ENCODE results near the gene ITGAE.

Gene ITGAE

DNA sequence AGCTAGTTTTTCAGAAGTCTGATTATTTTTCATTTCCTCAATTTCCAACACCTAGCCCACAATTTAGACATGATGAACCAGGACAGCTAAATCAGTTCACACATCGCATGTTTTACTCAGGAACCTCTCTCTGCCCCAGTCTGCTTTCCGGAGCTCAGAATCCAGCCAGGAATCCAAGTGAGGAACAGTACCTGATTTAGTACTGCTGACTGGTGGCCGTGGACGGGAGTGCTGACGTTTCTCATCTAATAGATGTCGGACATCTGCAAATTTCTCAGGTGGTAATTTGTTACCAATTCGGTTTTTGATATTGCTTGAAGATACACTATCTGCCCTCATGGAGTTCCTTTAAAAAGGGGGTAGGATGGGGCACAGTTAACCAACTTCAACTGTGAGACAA is 14.9 kb upstream of the ITGAE start:
- no peak for DNase-seq

DNA sequence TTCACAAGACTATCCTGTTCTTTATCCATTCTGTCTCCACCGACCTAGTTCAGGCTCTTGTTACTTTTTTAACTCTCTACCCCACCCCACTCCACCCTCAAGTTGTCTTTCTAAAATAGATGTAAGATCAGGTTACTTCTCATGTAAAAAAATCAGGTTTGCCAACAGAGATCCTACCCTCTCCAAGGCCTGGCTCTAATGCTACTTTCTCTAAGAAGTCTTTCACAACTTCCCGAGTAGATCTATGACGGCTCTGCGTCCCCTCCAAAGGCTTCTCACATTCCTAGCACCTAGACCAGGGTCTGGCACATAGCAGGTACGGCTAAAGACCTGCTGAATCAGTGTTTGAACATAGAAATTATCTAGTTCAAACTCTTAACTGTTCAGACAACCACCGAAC is 14.1 kb upstream of the ITGAE start:
- DNase-seq: no peak

DNA sequence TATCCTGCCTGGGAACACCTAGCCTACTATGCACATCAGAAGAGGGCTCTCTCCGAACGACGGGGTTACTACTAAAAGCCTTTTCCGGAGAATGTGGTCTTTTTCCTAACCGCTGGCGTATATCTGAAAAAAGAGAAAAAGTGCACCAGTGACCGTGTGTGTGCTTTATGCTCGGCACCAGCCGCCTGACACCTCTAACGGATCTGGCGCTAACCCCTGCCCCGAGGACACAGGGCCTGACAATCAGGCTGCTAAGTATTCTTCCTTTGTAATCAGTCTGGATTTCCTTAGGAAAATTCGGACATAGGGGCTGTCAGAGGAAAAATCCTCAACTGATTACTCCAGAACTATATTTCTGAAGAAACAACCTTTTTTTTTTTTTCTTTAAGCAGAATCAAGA is 13.4 kb upstream of the ITGAE start:
- no peak for DNase-seq

DNA sequence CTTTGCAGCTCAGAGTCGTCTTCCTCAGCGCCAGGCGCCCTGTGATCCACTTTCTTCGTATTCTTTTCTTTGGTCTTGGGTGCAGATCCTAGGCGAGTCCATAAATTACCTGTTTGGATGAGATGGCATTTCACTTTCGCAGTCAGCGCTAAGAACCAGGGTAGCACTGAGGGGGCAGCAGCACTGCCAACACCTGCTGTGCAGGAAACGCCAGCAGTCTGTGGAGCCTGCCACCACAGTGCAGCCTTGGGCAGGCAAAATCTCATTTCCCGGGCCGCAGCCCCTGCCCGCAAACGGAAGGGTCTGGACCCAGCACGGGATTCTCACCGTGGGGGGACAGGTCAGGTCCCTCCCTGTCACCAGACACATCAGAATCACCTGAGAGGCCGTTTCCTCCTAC is 12.2 kb upstream of the ITGAE start:
- no peak for DNase-seq

DNA sequence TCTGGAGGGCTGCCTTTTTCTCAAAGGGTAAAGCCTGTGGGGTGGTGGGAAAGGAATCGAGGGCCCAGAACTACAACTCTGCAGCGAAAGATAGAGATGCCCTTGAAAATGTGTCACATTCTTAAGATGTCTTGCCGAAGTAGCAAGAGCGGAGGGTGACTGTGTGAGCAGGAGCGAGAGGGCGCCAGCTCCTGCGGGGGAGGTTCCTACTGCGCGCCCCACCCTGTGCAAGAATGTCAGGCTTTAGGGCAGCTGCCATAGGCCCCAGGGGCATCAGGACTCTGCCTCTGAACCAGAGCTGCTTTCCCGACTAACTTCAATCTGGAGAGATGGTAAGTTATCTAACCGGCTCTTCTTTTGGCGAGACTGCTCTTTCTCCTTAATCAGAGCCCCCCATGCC is 11.8 kb upstream of the ITGAE start:
- DNase-seq: no peak

DNA sequence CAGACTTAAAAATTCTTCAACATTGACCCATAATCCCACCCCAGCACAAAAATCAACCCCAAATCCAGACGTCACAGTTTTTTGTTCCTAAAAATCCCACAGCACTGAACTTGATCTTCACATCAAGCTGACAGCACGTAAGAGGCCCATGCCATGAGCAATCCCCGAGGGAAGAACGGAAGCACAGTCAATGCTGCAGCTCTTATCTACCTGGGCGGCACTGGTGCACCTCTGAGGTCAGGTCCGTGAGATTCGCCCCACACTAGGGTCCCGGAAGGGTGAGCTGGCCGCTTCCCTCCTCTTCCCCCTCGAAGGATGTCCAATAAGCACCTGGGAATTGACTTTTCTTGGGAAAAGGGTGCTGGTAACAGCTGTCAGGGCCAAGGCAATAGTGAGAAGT is 11.3 kb upstream of the ITGAE start:
- DNase-seq: no peak

DNA sequence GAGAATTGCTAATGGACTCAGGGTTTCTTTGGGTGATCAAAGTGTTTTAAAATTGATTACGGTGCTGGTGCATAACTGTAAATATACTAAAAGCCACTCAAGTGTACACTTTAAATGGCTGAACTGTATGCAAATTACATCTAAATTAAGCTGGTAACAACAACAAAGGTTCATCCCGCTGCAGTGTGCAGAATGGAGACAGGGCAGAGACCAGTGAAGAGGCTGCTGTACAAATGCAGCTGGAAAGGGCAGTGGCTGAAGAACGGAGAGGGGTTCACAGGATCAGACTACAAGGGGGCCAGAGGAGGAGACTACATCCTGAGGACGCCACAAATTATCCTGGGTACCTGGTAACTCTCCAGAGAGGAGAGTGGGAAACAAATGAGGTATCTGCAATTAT is 9.0 kb upstream of the ITGAE start:
- no peak for DNase-seq

DNA sequence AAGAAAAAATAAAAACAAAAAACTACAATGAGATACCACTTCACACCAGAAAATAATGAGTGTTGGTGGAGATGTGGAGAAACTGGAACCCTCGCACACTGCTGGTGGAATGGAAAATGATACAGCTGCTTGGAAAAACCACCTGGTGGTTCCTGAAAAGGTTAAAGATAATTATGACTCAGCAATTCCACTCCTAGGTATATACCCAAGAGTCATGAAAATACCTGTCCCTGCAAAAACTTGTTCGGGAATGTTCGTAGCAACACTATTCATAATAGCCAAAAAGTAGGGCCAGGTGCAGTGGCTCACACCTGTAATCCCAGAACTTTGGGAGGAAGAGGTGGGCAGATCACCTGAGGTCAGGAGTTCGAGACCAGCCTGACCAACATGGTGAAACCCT is 8.1 kb upstream of the ITGAE start:
- no peak for DNase-seq

DNA sequence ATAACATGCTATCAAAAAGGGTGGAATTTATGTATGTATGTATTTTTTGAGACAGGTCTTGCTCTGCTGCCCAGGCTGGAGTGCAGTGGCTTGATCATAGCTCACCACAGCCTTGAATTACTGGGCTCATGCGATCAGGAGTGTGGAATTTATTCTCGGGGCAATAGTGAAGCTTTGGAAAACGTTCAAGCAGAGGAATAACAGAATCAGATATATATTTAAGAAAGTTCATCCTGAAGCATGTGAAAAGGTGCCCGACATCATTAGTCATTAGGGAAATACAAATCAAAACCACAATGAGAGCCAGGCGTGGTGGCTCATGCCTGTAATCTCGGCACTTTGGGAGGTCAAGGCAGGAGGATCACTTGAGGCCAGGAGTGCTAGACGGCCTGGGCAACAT is 7.7 kb upstream of the ITGAE start:
- DNase-seq: no peak

DNA sequence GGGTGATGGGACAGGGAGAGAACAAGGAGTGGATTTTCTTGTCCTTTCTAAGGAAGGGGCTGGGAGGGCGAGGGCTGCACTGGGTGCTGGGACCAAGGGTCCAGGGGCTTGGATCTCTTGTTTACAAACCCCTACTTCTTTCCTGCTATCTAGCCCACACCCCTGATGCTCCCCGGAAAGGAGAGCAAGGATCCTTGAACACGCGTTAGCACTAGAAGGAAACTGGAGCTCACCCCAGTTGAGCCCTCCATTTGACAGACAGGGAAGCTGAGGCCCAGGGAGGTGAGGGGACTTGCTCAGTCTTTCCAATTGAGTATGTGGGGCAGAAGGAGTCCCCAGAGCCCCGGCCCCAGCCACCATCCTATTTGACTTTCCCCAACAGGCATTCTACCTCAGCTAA is 4.6 kb upstream of the ITGAE start:
- DNase-seq: no peak

DNA sequence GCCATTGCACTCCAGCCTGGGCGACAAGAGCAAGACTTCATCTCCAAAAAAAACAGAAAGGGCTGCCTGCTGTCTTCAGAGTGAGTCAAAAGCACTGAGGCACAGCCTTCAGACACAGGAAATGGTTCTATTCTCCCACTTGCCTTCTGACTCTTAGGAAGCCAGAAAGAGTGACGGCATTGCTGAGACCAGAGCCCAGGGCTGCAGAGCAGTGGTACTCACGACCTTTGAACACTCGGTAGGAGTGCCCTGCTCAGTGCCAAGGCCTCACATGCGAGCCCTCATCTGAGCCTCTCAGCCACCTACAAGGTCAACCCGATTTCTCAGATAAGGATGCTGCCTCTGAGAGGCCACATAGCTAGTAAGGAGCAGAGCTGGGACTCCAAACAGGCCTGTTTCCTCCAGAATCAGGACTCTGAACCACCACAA is 3.5 kb upstream of the ITGAE start:
- peak in 1 of 5 donors; percentile 75 for DNase-seq

DNA sequence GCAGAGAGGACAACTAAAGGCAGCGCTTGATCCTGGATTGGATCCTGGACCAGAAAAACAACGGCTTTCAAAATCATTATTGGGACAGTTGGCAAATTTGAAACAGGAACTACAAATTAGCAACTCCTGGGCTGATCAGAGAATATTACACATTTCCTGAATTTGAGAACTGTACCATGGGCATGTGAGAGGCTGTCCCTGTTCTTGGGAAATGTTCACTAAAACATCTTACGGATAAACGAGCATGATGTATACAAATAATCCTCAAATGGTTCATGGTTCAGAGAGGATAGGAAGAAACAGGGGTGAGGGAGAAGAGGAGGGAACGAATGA is 2.3 kb upstream of the ITGAE start:
- DNase-seq: no peak

DNA sequence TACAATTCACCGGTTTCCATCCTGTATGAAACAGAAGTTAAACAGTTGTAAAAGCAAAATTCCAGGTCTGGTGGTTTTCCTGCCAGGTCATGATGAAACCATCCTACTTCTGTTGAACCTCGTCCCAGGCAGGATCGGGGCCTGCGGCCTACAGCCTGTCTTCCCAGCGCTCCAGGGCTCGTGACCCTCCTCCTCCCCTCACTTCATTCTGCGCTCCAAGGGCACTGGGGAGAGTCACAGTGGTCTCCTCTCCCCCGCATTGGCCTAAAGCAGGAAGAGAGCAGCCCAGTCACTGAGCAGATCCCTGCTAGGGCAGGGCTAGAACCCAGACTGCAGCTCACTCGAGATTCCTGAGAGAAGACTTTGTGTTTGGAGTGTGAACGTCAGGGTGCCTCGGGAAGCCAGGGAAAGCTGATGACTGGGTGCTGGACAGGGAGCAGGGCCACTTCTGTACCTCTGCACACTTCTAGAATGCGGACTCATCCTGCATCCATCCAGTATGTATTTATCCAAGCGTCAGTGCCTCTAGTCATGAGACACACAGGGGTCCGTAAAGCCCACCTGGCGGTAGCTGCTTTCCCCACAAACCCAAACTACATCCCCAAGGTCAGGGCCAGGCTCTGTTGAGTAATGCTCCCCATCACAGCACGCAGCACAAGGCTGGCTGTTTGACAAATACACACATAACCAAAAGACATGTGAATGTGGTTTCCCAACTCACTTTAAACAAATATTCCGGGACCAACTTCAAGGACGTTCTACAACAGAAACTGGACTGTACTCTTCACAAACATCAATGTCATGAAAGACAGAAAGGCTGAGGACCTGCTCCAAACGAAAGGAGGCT is 1.7 kb upstream of the ITGAE start:
- DNase-seq: no peak

DNA sequence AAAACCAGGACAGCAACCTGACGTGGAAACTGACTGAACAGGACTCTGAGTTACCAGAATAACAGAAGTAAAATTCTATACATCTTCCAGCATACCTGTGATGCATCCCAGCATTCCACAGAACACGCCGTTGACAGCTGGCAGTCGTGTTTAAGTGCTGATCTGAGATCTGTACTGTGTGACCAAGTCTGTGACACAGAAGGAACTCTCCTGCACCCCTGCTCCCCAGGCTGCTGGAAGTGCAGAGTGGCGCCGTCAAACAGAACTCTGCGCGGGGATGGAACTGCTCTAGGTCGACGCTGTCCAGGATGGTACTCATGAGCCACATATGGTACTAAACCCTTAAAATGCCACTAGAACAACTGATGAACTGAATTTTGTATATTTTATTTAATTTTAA is 804 bp upstream of the ITGAE start:
- DNase-seq: no peak

DNA sequence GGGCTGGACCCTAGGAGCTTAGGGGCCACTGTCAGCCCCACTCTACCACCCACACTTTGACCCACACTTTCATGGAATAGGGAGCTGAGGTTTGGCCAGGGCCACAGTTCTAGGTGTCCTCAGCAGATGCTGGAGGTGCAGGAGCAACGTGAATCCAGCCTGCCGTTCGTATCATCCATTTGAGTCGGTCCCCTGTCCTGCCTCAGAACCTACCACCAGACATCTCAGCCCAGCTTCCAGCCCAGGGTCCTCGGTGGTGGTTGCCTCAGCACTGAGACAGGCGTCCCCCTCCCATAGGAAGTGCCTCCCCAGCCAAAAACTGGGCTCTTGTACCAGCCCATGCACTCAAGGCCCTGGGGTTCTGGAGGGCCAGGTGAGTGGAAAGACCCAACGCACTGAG is 359 bp upstream of the ITGAE start:
- no peak for DNase-seq

DNA sequence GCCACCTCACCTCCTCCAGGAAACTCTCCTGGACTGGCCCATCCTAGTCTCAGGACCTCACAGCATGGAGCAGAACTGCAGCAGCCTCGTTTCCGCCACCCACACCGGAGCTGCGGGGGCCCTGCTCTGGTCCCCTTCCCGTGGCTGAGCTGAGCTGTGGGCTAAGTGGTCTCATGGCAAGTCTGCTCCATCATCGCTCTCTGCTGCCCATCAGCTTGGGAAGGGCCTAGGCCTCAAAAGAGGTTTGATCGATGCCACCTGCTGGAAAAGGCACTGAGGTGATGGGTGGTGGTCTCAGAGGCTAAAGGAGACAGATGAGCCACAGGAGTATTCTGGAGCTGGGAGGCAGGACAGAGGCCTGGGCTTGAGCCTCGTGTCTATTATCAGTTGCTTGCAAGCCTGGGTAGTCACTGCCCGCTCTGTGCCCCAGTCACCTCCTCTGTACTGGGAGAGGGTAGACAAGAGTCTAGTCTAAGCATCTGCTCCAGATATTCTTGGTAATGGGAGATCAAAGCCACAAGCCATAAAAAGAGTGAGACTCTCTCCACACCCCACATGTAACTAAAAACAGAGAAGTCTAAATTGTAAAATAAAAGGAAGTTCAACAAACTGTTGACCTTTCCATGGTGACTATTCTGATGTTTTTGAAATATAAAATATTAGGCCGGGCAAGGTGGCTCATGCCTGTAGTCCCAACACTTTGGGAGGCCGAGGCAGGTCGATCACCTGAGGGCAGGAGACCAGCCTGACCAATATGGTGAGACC is 1.6 kb downstream of the ITGAE start:
- DNase-seq: no peak

DNA sequence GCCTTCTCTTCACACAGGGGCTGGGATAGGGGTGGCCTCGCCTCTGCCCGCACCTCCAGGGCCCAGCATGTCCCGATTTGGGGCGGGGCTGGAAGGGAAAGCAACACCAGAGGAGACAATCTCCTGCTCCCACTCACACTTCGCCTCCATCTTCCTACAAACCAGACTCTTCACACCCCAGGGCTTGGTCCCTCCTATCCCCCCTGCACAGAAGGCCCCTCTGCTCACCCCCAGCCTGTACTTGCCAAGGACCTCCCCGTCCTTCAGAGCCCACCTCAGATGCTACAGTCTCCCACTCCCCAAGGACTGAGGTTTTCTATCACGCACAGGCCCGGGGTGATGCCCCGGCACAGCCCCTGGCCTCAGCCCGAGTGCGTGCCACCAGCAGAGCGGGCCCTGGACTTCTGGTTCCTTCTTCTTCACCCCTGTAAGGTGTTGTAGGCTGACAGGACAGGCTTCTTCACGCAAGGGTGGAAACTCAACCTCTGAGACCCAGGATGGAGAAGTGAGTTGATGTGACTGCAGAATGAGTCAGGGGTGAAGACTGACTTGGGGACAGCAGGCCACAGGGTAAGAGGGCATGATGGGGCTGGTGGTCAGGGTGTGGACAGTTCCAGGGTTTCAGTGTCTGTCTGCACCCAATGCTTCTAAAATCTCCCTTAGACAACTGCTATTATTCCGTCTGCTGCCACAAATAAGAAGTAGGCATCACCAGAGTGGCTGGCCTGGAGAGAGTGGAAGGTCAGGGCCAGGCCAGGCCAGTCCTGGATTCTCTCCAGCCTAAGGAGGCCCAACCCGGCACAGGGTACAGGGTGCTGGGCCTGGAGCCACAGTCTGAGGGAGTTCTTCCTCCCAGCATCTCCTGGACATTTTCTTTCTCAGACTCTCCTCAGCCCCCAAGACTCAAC is 2.5 kb downstream of the ITGAE start:
- DNase-seq: no peak

DNA sequence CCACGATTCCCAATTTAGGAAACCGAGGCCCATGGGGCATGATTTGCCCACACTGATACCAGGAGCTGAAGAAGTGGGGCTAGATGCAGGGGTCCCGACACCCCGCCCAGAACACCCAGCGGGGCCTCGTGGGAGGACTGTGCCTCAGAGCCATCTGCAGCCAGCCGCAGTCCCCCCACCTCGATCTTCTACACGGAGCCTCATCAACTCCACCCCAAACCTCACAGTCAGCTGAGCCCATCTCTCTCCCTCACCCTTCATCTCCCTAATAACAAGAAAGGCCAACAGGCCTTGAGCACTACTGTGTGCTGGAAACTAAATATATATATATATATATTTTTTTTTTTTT is 4.2 kb downstream of the ITGAE start:
- no peak for DNase-seq

DNA sequence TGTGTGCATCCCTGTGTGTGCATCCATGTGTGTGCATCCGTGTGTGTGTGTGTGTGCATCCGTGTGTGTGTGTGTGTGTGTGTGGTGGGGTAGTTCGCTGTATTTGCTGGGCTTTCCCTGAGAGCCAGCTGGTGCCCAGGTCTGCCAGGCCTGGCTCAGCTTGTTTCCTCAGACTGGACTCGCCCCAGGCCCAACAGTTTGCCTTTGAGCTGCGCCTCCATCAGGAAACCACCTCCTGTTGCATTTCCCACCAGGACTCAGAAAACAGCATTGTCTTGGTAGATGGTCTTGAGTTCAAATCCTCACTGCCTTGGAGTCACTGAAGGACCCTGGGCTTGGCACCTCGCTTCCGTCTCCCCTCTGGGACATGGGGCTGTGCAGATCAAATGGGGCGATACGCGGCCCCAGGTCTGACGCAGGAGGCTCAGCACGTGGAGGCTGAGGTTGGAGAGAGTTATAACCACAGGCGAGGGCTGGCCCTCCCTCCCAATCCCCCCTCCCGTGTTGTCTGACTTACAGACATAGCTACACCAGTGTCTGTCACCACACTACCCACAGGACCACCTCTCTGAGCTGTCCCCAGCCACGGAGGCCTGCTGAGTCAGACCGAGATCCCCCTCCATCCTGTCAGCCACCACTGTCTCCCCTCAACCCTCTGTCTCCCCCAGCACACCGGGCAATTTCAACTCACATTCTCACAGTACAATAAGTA is 4.7 kb downstream of the ITGAE start:
- peak in 4 of 5 donors; percentile 17 to 93 (median 54) for DNase-seq

DNA sequence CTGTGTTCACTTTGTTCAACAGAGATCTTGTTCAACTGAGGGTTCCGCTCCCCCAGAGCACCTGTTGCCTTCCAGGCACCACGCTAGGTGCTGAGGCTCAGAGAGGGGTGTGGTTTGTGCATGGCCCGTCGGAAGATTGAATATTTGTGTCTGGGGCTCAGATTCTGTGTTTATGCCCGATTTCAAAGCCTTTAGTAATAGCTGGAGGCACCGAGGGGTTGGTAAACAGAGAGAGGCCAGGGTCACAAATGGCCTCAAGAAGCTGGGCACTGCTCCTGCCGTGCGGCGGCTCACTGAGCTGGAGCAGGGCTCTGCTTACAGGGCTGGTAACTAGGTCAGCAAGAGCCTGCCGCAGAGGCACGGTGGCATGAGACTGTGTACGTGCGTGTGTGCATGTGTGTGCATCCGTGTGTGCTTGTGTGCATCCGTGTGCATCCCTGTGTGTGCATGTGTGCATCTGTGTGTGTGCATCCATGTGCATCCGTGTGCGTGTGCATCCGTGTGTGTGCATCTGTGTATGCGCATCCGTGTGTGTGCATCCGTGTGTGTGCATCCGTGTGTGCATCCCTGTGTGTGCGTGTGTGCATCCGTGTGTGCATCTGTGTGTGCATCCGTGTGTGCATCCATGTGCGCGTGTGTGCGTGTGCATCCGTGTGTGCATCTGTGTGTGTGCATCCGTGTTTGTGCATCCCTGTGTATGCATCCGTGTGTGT is 5.4 kb downstream of the ITGAE start:
- DNase-seq: no peak

DNA sequence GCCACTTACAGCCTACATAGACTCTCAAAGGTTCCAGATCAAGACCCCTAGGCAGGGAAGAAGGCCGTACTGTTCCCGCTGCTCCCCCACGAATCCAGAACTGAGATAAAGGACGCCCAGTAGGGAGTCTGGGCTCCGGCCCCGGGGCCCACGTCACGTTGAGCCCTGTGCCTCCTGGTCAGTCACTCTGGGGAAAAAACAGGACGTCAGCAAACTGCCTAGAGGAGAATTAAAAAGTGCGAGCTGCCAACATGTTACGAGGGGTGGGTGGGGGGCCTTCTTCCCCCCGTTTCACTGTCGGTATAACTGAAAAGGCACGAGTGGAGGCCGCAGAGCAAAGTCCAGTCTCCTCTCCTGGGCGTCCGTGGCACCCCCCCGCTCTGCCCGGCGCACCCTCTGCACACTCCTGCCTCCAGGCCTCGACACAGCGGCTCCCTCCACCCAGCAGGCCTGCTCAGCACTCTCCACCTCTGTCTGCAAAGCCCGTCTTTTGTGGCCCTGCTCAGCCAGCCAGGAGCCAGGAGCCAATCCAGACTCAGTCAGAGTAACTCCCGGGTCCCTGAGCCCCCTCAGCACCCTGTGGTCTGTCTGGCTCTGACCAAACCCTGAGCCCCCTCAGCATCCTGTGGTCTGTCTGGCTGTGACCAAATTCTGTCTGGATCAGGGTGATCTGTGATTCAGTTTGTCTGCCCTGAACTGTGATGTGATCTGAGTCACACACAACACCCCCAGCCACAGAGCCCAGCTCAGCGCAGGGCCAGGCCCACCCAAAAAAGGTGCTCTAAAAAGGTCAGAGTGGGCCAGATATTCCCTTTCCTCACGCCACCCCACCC is 6.2 kb downstream of the ITGAE start:
- DNase-seq: peak in 2 of 5 donors; percentile 17 to 18

Measured in T-helper 1 cell (primary cell).